ENCODE measurements around the gene MYO3B. TPM values are rescaled to one million over a fixed set of nuclear protein-coding genes. Genes with fewer than 3 reads are reported as not detected.

MYO3B gene
- total RNA-seq, 2 donors from 2014 or later: 5.2 to 10.9 TPM

DNA sequence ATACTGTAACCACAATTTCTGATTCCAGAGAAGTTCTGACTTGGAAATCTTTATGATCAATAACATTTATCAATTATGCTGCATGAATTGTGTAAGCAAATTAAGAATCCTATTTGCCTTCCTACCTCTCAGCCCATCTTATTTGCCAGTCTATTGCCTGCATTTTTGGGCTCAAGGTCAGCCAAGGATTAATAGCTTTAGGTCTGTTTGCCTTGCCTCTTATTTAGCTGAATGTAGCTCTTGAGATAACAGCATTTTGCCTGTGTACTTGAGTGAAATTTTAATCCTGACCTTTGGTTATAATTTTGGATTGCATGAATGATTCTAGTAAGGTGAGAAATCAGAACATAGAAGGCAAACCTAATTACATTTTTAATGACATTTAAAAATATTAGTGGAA lies 51.2 kb downstream of the MYO3B start:
- no peak overlapping the region for H3K27ac ChIP-seq (ENCODE audit: low read depth, low read length)
- no peaks in the 10 kb centered on the region for H3K9me3 ChIP-seq (ENCODE audit: control insufficient read depth, low read length)
- no peaks in the 10 kb centered on the region for H3K36me3 ChIP-seq (ENCODE audit: control insufficient read depth, insufficient read depth, low read length)
- no peak for DNase-seq
- no peaks in the 10 kb centered on the region for H3K4me1 ChIP-seq (ENCODE audit: control insufficient read depth, insufficient read depth, low read length)
- H3K4me3 ChIP-seq (ENCODE audit: low read length): no peak overlapping the region
- Mint-ChIP-seq H3K27me3 (ENCODE audit: insufficient read depth) (peaks cover 4% of the 10 kb centered on the region), H3K9me3 (no peaks in the 10 kb centered on the region), H3K36me3 (ENCODE audit: low read depth) (no peaks in the 10 kb centered on the region), H3K4me3 (no peak overlapping the region), H3K4me1 (peaks cover 13% of the 10 kb centered on the region), H3K27ac (no peak overlapping the region)
- no peaks in the 10 kb centered on the region for H3K27me3 ChIP-seq (ENCODE audit: control insufficient read depth, insufficient read depth, low read length, poor library complexity, severe bottlenecking)
- TF ChIP-seq, protein P1, sequence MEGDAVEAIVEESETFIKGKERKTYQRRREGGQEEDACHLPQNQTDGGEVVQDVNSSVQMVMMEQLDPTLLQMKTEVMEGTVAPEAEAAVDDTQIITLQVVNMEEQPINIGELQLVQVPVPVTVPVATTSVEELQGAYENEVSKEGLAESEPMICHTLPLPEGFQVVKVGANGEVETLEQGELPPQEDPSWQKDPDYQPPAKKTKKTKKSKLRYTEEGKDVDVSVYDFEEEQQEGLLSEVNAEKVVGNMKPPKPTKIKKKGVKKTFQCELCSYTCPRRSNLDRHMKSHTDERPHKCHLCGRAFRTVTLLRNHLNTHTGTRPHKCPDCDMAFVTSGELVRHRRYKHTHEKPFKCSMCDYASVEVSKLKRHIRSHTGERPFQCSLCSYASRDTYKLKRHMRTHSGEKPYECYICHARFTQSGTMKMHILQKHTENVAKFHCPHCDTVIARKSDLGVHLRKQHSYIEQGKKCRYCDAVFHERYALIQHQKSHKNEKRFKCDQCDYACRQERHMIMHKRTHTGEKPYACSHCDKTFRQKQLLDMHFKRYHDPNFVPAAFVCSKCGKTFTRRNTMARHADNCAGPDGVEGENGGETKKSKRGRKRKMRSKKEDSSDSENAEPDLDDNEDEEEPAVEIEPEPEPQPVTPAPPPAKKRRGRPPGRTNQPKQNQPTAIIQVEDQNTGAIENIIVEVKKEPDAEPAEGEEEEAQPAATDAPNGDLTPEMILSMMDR (conservative IDR thresholded peaks at IDR 0.05): no peak
- no peak overlapping the region for H3K9ac ChIP-seq (ENCODE audit: extremely low read depth, low read length, poor library complexity, severe bottlenecking)

DNA sequence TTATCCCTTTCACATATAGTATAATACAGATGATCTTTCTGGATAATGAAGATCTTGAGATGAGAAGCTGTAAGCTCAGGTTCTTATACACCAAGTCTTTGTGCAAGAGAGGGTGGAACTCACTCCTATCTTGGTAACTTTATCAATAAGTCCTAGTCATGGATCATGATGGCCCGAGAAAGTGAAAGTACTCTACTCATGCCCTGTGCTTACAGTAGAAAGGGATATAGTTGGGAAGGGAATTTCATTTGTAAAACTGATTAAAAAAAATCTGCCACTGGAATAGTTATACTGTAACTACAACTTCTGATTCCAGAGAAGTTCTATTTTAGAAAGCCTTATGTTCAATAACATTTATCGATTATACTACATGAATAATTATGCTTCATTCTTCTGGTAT lies 51.8 kb downstream of the MYO3B start:
- WGBS, 2 experiments (ENCODE audit: insufficient coverage in 1 of 2, insufficient read length in 1 of 2): 95% methylated on average over 1 of the region's 2 CpGs; no CpG with 5 or more reads in 1 of the 2 experiments
- no peaks in the 10 kb centered on the region for H3K27me3 ChIP-seq (ENCODE audit: control insufficient read depth, insufficient read depth, low read length, poor library complexity, severe bottlenecking)

DNA sequence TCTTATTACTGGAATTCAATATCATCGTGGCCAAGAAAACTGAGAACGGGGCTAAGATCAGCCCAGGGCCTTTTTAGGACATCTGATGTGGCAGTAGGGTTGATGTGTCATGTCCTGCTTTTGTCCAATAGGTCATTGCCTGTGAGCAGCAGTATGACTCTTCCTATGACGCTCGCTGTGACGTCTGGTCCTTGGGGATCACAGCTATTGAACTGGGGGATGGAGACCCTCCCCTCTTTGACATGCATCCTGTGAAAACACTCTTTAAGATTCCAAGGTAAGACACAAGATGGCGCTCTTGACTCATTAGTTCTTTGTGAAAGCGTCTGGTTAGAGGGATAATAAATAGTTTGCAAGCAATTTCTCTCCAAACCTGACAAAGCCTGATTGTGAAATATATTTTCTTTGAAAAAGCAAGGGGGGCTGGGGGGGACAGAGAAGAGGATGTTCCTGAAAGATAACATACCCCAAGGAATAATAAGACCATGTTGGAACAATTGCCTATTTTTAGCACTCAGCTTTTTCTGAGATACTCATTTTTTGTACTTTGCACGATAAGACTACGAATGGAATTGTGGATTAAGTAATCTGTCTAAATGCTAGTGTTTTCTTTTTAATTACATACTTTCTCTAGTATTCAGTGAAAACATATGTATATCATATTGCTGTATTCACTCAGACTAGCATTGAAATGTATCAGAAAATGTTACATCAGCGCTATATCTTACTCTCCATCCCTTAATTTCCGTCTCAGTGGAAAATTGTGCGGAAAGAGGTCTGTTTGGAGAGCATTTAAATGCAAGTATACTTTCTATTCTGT lies 58.1 kb downstream of the MYO3B start:
- Histone ChIP-seq H3K27me3 (ENCODE audit: control insufficient read depth, insufficient read depth, low read length, poor library complexity, severe bottlenecking) (no peaks in the 10 kb centered on the region), H3K4me3 (ENCODE audit: low read length) (peak overlapping the region; percentile 56), H3K9me3 (ENCODE audit: control insufficient read depth, low read length) (no peaks in the 10 kb centered on the region), H3K27ac (ENCODE audit: low read depth, low read length) (no peak overlapping the region), H3K9ac (ENCODE audit: extremely low read depth, low read length, poor library complexity, severe bottlenecking) (no peak overlapping the region), H3K4me1 (ENCODE audit: control insufficient read depth, insufficient read depth, low read length) (peaks cover 24% of the 10 kb centered on the region), H3K36me3 (ENCODE audit: control insufficient read depth, insufficient read depth, low read length) (no peaks in the 10 kb centered on the region)
- DNase-seq: peak; percentile 75
- Mint-ChIP-seq H3K9me3 (no peaks in the 10 kb centered on the region), H3K4me1 (peaks cover 34% of the 10 kb centered on the region), H3K27ac (no peak overlapping the region), H3K27me3 (ENCODE audit: insufficient read depth) (no peaks in the 10 kb centered on the region), H3K4me3 (no peak overlapping the region), H3K36me3 (ENCODE audit: low read depth) (no peaks in the 10 kb centered on the region)
- TF ChIP-seq, protein P1 (conservative IDR thresholded peaks at IDR 0.05): peak; percentile 88
- WGBS, 2 experiments (ENCODE audit: insufficient coverage in 1 of 2, insufficient read length in 1 of 2): 57 to 100% methylated on average over 1 to 12 of the region's 12 CpGs

More for the DNA sequence above, 51.8 kb downstream of the MYO3B start:
- H3K4me1 ChIP-seq (ENCODE audit: control insufficient read depth, insufficient read depth, low read length): no peaks in the 10 kb centered on the region
- H3K36me3 ChIP-seq (ENCODE audit: control insufficient read depth, insufficient read depth, low read length): no peaks in the 10 kb centered on the region
- H3K27me3 Mint-ChIP-seq (ENCODE audit: insufficient read depth): peaks cover 4% of the 10 kb centered on the region
- no peak overlapping the region for H3K4me3 Mint-ChIP-seq
- H3K9me3 ChIP-seq (ENCODE audit: control insufficient read depth, low read length): no peaks in the 10 kb centered on the region
- peaks cover 13% of the 10 kb centered on the region for H3K4me1 Mint-ChIP-seq
- no peak overlapping the region for H3K27ac Mint-ChIP-seq
- no peak overlapping the region for H3K27ac ChIP-seq (ENCODE audit: low read depth, low read length)
- H3K36me3 Mint-ChIP-seq (ENCODE audit: low read depth): no peaks in the 10 kb centered on the region
- H3K9me3 Mint-ChIP-seq: no peaks in the 10 kb centered on the region
- TF ChIP-seq, protein P1 (conservative IDR thresholded peaks at IDR 0.05): no peak
- H3K4me3 ChIP-seq (ENCODE audit: low read length): no peak overlapping the region
- no peak for DNase-seq
- no peak overlapping the region for H3K9ac ChIP-seq (ENCODE audit: extremely low read depth, low read length, poor library complexity, severe bottlenecking)
